Measurements from ENCODE around the gene CKS1B. TPM values are rescaled to one million over a fixed set of nuclear protein-coding genes. Genes with fewer than 3 reads are reported as not detected.

Gene CKS1B
- total RNA-seq, 2 experiments from 2014 or later, result 283 to 291 TPM

DNA sequence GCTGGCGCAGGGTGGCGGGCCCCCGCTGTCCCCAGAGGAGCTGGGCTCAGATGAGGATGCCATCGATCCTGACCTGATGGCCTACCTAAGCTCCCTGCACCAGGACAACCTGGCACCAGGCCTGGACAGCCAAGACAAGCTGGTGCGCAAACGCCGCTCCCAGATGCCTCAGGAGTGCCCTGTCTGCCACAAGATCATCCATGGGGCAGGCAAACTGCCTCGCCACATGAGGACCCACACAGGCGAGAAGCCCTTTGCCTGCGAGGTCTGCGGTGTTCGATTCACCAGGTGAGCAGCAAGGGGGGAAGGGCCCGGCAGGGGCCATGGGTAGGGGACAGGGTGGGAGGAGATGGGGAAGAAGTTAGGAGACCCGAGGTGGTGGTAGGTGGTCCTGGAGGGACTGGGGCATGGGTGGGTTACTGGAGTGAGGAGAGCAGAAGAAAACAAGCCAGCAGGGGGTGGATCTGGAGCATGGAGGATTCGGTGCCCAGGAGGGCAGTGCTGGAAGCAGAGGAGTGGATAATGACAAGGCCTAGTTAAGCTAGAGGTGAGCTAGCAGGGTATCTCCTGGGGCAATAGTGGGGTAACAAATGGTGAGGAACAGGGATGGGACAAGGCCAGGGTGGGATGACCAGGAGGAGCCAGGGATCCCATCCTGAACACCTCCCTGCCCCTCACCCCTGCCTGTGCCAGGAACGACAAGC is 41.2 kb downstream of the CKS1B start:
- peak overlapping the region; percentile 40 for H3K4me3 Mint-ChIP-seq
- H3K9me3 Mint-ChIP-seq, result no peaks in the 10 kb centered on the region
- DNase-seq, result peak; percentile 18
- H3K27ac Mint-ChIP-seq, result peak overlapping the region; percentile 85
- H3K4me1 Mint-ChIP-seq (ENCODE audit: low read depth), result peaks cover 78% of the 10 kb centered on the region
- no peaks in the 10 kb centered on the region for H3K27me3 Mint-ChIP-seq (ENCODE audit: low read depth)
- intact Hi-C loops (cut with micrococcal nuclease), result loop anchor here (2.0 kb wide), 2 partner anchors 35 to 69 kb away; partner anchors contain the start of gene ADAM15
- CTCF ChIA-PET, result interaction anchor here (1.2 to 4.1 kb wide), 13 partner anchors 8 to 69 kb away, joined by 3 to 37 read pairs (median 4); partner anchors contain the start of genes ADAM15, FLAD1 and ZBTB7B
- H3K36me3 Mint-ChIP-seq (ENCODE audit: low read depth), result peaks cover 41% of the 10 kb centered on the region

DNA sequence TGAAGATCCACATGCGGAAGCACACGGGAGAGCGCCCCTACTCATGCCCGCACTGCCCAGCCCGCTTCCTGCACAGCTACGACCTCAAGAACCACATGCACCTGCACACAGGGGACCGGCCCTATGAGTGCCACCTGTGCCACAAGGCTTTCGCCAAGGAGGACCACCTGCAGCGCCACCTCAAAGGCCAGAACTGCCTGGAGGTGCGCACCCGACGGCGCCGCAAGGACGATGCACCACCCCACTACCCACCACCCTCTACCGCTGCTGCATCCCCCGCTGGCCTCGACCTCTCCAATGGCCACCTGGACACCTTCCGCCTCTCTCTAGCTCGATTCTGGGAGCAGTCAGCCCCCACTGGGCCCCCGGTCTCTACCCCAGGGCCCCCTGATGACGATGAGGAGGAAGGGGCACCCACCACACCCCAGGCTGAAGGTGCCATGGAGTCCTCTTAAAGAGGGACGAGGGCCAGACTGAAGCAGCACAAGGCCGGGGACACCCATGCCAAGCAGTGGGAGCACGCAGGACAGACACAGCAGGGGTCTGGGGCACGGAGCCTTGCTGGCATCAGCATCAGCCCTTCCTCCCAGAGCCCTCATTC is 41.9 kb downstream of the CKS1B start:
- intact Hi-C loops (cut with micrococcal nuclease), result loop anchor here (2.0 kb wide), 2 partner anchors 34 to 68 kb away; partner anchors contain the start of gene ADAM15
- Mint-ChIP-seq H3K27me3 (ENCODE audit: low read depth) (no peaks in the 10 kb centered on the region), H3K27ac (peak overlapping the region; percentile 85), H3K9me3 (no peaks in the 10 kb centered on the region), H3K36me3 (ENCODE audit: low read depth) (peaks cover 36% of the 10 kb centered on the region), H3K4me1 (ENCODE audit: low read depth) (peaks cover 73% of the 10 kb centered on the region), H3K4me3 (peak overlapping the region; percentile 40)
- peak; percentile 63 for DNase-seq
- CTCF ChIA-PET, result interaction anchor here (0.7 to 4.1 kb wide), 18 partner anchors 8 to 157 kb away, joined by 3 to 37 read pairs (median 4); partner anchors contain the start of genes ADAM15, FLAD1, KRTCAP2 and PMVK

DNA sequence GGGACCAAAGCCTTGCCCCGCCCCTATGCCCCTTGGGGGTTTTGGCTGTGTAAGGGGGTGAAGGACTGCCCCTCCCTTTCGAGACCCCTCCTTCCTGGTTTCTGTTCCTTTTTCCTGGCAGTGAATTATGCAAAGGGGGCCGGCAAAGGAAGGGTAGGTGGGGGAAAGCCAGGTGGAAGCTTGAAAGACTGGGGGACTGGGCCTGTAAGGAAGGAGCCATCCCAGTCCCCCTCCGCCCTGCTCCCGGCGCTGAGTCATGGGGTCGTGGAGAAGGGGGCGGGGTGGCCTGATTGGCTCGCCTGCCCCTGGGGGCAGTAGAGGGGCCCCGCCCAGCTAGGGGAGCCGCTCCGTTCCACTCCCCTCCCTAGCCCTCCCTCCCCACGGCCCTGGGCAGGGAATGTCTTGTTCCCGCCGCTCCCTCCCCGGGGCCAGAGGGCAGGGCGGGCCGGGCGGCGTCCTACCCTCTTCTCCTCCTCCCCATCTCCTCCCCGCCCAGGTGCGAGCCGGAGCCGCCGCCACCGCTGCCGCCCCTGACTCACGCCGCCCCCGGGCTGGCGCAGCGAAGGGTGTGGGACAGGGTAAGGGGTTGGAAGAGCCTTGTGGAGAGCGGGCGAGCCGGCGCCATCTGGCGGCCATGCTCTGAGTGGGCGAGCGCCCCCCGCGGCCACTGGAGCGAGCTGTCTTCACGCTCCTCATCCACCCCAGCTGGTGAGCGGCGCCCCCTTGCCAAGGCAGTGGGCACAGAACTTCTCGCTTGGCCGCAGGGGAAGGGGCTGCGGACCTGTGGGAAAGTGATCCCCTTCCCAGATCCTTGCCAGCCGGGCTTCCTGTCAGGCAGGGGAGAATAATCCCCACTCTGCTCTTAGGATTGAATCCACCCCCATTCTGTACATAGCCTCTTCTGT is 42.8 kb downstream of the CKS1B start:
- Mint-ChIP-seq H3K4me3 (peak overlapping the region; percentile 56), H3K9me3 (no peaks in the 10 kb centered on the region), H3K4me1 (ENCODE audit: low read depth) (peaks cover 65% of the 10 kb centered on the region), H3K27ac (peak overlapping the region; percentile 85), H3K27me3 (ENCODE audit: low read depth) (no peaks in the 10 kb centered on the region), H3K36me3 (ENCODE audit: low read depth) (peaks cover 34% of the 10 kb centered on the region)
- peak; percentile 94 for DNase-seq
- CTCF ChIA-PET, result interaction anchor here (0.6 to 4.1 kb wide), 24 partner anchors 9 to 156 kb away, joined by 3 to 37 read pairs (median 4); partner anchors contain the start of genes FLAD1, KRTCAP2, LENEP and PBXIP1
- intact Hi-C loops (cut with micrococcal nuclease), result loop anchor here (1.0 to 2.0 kb wide), 8 partner anchors 8 to 68 kb away; partner anchors contain the start of genes ADAM15, CKS1B, FLAD1 and PYGO2

GRCh38 chr1:155017946-155018316 is 43.5 kb downstream of the CKS1B start:
- Mint-ChIP-seq H3K36me3 (ENCODE audit: low read depth) (peaks cover 27% of the 10 kb centered on the region), H3K9me3 (no peaks in the 10 kb centered on the region), H3K4me1 (ENCODE audit: low read depth) (peaks cover 59% of the 10 kb centered on the region), H3K4me3 (peak overlapping the region; percentile 56), H3K27ac (peak overlapping the region; percentile 82), H3K27me3 (ENCODE audit: low read depth) (no peaks in the 10 kb centered on the region)
- DNase-seq, result no peak
- CTCF ChIA-PET, result interaction anchor here (0.6 to 4.1 kb wide), 19 partner anchors 10 to 155 kb away, joined by 3 to 37 read pairs (median 6); partner anchors contain the start of genes FLAD1, KRTCAP2, LENEP and PBXIP1
- intact Hi-C loops (cut with micrococcal nuclease), result loop anchor here (1.0 to 2.0 kb wide), 8 partner anchors 9 to 67 kb away; partner anchors contain the start of genes ADAM15, CKS1B, FLAD1 and PYGO2

- intact Hi-C loops (cut with micrococcal nuclease), result no loop called here
- Mint-ChIP-seq H3K4me1 (ENCODE audit: low read depth) (peaks cover 51% of the 10 kb centered on the region), H3K9me3 (no peaks in the 10 kb centered on the region), H3K27ac (peak overlapping the region; percentile 82), H3K4me3 (no peak overlapping the region), H3K36me3 (ENCODE audit: low read depth) (peaks cover 24% of the 10 kb centered on the region), H3K27me3 (ENCODE audit: low read depth) (no peaks in the 10 kb centered on the region)
- DNase-seq, result no peak
- CTCF ChIA-PET, result interaction anchor here (0.7 to 4.1 kb wide), 12 partner anchors 20 to 126 kb away, joined by 3 to 30 read pairs (median 4); partner anchors contain the start of genes ADAM15, FLAD1, LENEP and PBXIP1
Measured at GRCh38 chr1:155018617-155019348, 44.3 kb downstream of the CKS1B start.

DNA sequence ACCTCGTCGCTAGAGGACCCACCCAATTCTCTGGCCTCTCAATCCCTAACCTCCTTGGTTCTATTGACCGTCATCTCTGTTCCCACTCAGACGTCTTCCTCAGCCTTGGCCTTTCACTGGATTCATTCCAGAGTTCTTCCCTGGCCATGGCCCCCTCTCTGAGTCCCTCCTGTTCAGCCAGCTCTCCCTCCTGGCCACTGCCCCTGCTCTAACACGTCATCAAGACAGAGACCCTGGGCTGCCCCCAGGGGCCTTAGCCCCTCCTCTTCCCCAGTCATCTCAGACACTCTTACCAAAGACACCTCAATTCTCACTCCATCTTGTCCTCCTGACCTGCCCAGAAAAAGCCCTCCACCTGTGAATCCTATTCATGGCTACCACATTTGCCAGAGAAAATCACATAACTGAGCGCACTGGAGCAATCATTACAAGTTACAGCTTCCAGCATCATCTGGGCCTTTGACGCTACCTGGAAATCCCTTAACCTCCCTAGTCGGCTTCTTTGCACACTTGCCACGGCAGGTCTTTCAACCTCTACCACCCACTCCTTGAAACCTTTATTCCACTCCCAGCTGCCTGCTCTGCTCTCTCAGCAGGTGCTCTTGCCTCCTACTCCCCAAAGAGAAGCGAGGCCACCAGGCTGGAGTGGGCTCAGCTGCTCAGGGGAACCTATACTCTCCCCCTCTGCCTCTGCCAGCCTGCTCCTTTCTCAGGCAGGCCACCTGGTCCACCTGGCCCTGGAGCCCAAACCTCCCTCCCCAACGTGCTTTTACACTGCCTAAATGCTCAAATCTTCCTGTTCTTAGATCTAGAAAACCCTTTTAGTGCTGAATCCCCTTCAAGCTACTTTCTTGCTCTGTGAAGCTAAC is 45.1 kb downstream of the CKS1B start:
- H3K27me3 Mint-ChIP-seq (ENCODE audit: low read depth), result no peaks in the 10 kb centered on the region
- H3K27ac Mint-ChIP-seq, result peak overlapping the region; percentile 67
- peaks cover 19% of the 10 kb centered on the region for H3K36me3 Mint-ChIP-seq (ENCODE audit: low read depth)
- peaks cover 43% of the 10 kb centered on the region for H3K4me1 Mint-ChIP-seq (ENCODE audit: low read depth)
- intact Hi-C loops (cut with micrococcal nuclease), result no loop called here
- H3K4me3 Mint-ChIP-seq, result no peak overlapping the region
- CTCF ChIA-PET, result interaction anchor here (0.8 to 4.1 kb wide), 11 partner anchors 9 to 82 kb away, joined by 3 to 30 read pairs (median 5); partner anchors contain the start of genes FLAD1, PBXIP1 and SHC1
- H3K9me3 Mint-ChIP-seq, result no peaks in the 10 kb centered on the region
- no peak for DNase-seq

DNA sequence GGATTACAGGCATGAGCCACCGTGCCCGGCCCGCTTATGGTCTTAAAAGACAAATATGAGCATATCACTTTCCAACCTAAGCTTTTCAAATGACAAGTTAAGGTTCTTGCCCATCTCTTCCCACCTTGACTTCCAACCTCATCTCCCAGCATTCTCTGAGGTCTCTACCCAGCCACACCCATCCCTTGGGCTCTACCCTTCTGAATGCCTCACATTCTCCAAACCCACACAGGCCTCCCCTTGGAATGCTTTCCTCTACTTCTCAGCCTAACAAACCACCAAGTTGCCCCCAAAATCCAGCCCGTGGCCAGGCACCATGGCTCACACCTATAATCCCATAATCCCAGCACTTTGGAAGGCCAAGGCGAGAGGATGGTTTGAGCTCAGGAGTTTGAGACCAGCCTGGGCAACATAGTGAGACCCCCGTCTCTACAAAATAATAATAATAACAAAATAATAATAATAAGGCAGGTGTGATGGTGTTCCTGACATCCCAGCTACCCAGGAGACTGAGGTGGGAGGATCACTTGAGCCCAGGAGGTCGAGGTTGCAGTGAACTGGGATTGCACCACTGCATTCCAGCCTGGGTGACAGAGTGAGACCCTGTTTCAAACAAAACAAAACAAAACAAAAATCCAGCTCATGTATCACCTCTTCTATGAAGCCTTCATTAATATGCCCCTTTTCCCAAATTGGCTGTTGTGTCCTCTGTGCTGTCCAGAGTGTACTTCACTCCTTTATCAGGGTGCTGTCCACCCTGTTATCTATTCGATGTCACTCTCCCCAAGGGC is 47.9 kb downstream of the CKS1B start:
- no peaks in the 10 kb centered on the region for H3K27me3 Mint-ChIP-seq (ENCODE audit: low read depth)
- H3K4me3 Mint-ChIP-seq, result no peak overlapping the region
- H3K4me1 Mint-ChIP-seq (ENCODE audit: low read depth), result peaks cover 25% of the 10 kb centered on the region
- H3K9me3 Mint-ChIP-seq, result no peaks in the 10 kb centered on the region
- no peak for DNase-seq
- peaks cover 4% of the 10 kb centered on the region for H3K36me3 Mint-ChIP-seq (ENCODE audit: low read depth)
- H3K27ac Mint-ChIP-seq, result no peak overlapping the region
- CTCF ChIA-PET, result interaction anchor here (1.0 to 1.9 kb wide), 5 partner anchors 22 to 32 kb away, joined by 3 to 5 read pairs (median 3); partner anchors contain the start of gene LENEP
- intact Hi-C loops (cut with micrococcal nuclease), result no loop called here

DNA sequence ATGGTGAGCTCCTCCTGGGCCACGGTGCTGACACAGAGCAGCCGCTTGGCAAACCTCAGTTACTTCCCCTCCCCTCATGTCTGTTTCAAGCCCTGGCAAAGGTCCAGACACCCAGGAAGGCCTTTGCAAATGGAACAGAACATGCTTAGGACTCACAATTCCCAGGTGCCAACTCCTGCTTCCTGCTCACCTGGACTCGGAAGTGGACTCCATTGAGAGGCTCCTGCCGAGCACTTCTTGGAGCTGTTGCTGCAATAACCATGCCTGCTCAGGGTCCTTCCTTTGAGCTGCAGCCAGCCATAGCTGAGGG is 48.4 kb downstream of the CKS1B start:
- intact Hi-C loops (cut with micrococcal nuclease), result no loop called here
- Mint-ChIP-seq H3K4me1 (ENCODE audit: low read depth) (peaks cover 21% of the 10 kb centered on the region), H3K36me3 (ENCODE audit: low read depth) (peaks cover 4% of the 10 kb centered on the region), H3K27ac (no peak overlapping the region), H3K9me3 (no peaks in the 10 kb centered on the region), H3K27me3 (ENCODE audit: low read depth) (no peaks in the 10 kb centered on the region), H3K4me3 (no peak overlapping the region)
- CTCF ChIA-PET, result interaction anchor here (1.0 to 1.9 kb wide), 5 partner anchors 21 to 32 kb away, joined by 3 to 5 read pairs (median 3); partner anchors contain the start of gene LENEP
- DNase-seq, result no peak

DNA sequence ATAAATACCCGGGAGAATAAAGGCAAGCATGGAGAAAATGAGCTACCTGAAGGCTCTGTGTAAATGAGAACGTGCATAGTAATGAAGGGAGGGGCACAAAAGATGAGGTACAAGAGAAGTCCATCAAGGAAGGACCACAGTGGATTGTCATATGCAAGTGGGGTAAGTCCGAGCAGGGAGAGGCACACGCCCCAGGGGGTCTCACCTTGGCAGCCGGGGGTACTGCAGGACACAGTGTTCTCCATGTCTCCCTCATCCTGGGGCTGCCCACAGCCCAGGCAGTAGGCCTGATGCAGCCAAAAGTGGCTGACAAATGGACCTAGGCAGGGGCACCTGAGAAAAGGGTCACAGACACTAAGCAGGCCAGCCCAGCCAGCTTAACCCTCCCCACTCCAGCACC is 49.1 kb downstream of the CKS1B start:
- no peaks in the 10 kb centered on the region for H3K9me3 Mint-ChIP-seq
- H3K27ac Mint-ChIP-seq, result no peak overlapping the region
- CTCF ChIA-PET, result interaction anchor here (0.7 to 1.9 kb wide), 4 partner anchors 20 to 49 kb away, joined by 3 to 5 read pairs (median 3); partner anchors contain the start of gene CKS1B
- no peak overlapping the region for H3K4me3 Mint-ChIP-seq
- H3K36me3 Mint-ChIP-seq (ENCODE audit: low read depth), result peaks cover 4% of the 10 kb centered on the region
- H3K27me3 Mint-ChIP-seq (ENCODE audit: low read depth), result no peaks in the 10 kb centered on the region
- peaks cover 15% of the 10 kb centered on the region for H3K4me1 Mint-ChIP-seq (ENCODE audit: low read depth)
- intact Hi-C loops (cut with micrococcal nuclease), result no loop called here
- DNase-seq, result no peak

GRCh38 chr1:155024315-155024714 is 49.8 kb downstream of the CKS1B start:
- Mint-ChIP-seq H3K27me3 (ENCODE audit: low read depth) (no peaks in the 10 kb centered on the region), H3K36me3 (ENCODE audit: low read depth) (peaks cover 3% of the 10 kb centered on the region), H3K4me3 (no peak overlapping the region), H3K27ac (no peak overlapping the region), H3K4me1 (ENCODE audit: low read depth) (peaks cover 8% of the 10 kb centered on the region), H3K9me3 (no peaks in the 10 kb centered on the region)
- CTCF ChIA-PET, result no interaction called here
- no peak for DNase-seq
- intact Hi-C loops (cut with micrococcal nuclease), result no loop called here
